Measurements from ENCODE around the gene OR2T34. TPM values are rescaled to one million over a fixed set of nuclear protein-coding genes. Genes with fewer than 3 reads are reported as not detected.

The OR2T34 gene
- total and polyA plus RNA-seq, 2 of the 4 experiments (the other 2 are of a cell fraction) = not detected

- H3K27me3 ChIP-seq (ENCODE audit: control insufficient read depth, insufficient read depth, low read length) = no peaks in the 10 kb centered on the region
- BruUV-seq (replicated peaks) = no TSS peak
- H3K27ac ChIP-seq (ENCODE audit: insufficient read depth, low read length) = no peak overlapping the region
- H3K14ac ChIP-seq (replicated peaks; ENCODE audit: low read depth, low read length) = no peak overlapping the region
- no peak overlapping the region for H2BK120ac ChIP-seq (ENCODE audit: low read depth, low read length)
- H3K23ac ChIP-seq (ENCODE audit: low read depth, low read length) = no peak overlapping the region
- TF ChIP-seq CHD1 (IDR thresholded peaks at IDR 0.05; ENCODE audit: low read depth, low read length) (no peak), RCOR1 (IDR thresholded peaks at IDR 0.05; ENCODE audit: insufficient replicate concordance, low read length) (no peak), NFE2L2 (IDR thresholded peaks at IDR 0.05; ENCODE audit: low read depth, low read length) (no peak), MAZ (IDR thresholded peaks at IDR 0.05; ENCODE audit: borderline replicate concordance, low read depth, low read length) (no peak), RFX5 (IDR thresholded peaks at IDR 0.05; ENCODE audit: low read depth, low read length) (no peak), CEBPB (IDR thresholded peaks at IDR 0.05; ENCODE audit: low read depth, low read length) (no peak), BHLHE40 (IDR thresholded peaks at IDR 0.05; ENCODE audit: low read depth, low read length) (no peak), MXI1 (IDR thresholded peaks at IDR 0.05; ENCODE audit: borderline replicate concordance, low read depth, low read length) (no peak)
- TF ChIP-seq, protein P1, sequence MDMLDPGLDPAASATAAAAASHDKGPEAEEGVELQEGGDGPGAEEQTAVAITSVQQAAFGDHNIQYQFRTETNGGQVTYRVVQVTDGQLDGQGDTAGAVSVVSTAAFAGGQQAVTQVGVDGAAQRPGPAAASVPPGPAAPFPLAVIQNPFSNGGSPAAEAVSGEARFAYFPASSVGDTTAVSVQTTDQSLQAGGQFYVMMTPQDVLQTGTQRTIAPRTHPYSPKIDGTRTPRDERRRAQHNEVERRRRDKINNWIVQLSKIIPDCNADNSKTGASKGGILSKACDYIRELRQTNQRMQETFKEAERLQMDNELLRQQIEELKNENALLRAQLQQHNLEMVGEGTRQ (IDR thresholded peaks at IDR 0.05; ENCODE audit: low read depth, low read length) = no peak
- H4K5ac ChIP-seq (ENCODE audit: low read depth, low read length) = no peak overlapping the region
- no peaks in the 10 kb centered on the region for H3K9me3 ChIP-seq (ENCODE audit: control insufficient read depth, insufficient read depth, low read length)
- H3K9ac ChIP-seq (ENCODE audit: low read depth, low read length) = no peak overlapping the region
- H3K18ac ChIP-seq (ENCODE audit: low read depth, low read length) = no peak overlapping the region
- H2AFZ ChIP-seq (replicated peaks; ENCODE audit: low read length, poor library complexity) = no peak overlapping the region
- CTCF ChIA-PET = no interaction called here
- no peak overlapping the region for H4K8ac ChIP-seq (ENCODE audit: low read depth in 2 of 2, low read length in 2 of 2)
- no peaks in the 10 kb centered on the region for H3K4me1 ChIP-seq (ENCODE audit: control insufficient read depth, insufficient read depth, low read length)
- H3K4ac ChIP-seq (ENCODE audit: low read depth, low read length) = no peak overlapping the region
- H3K4me3 ChIP-seq (ENCODE audit: insufficient read depth, low read depth, low read length) = no peak overlapping the region
- no peak overlapping the region for H3K56ac ChIP-seq (ENCODE audit: extremely low read depth, insufficient read depth, low read length)
- POLR2A ChIA-PET (ENCODE audit: unreplicated experiment) = no interaction called here
- dilution Hi-C loops (cut with HindIII; ENCODE audit: low sequenced_read_pairs, unreplicated experiment) (no loop called here), in situ Hi-C loops (cut with MboI; ENCODE audit: low sequenced_read_pairs) (no loop called here), intact Hi-C loops (cut with micrococcal nuclease) (no loop called here)
- no CpG with 5 or more reads among the region's 1 CpG for WGBS, 2 experiments (ENCODE audit: extremely low coverage in 2 of 2, insufficient read length in 1 of 2)
- DNase-seq (no peak), ATAC-seq (ENCODE audit: low read depth) (no peak)
- H3K79me1 ChIP-seq (ENCODE audit: low read depth in 1 of 2, low read length in 2 of 2) = no peaks in the 10 kb centered on the region
- no peak overlapping the region for H2AK5ac ChIP-seq (ENCODE audit: low read depth, low read length)
- no peak overlapping the region for H2BK5ac ChIP-seq (ENCODE audit: low read depth, low read length, poor library complexity, severe bottlenecking)
- no peak overlapping the region for H2AK9ac ChIP-seq (replicated peaks; ENCODE audit: low read depth, low read length, poor library complexity)
- H2BK15ac ChIP-seq (ENCODE audit: low read depth, low read length) = no peak overlapping the region
- H4K20me1 ChIP-seq (ENCODE audit: insufficient read depth, low read length) = no peaks in the 10 kb centered on the region
- no peak overlapping the region for H2BK20ac ChIP-seq (ENCODE audit: low read depth, low read length)
- H3K36me3 ChIP-seq (ENCODE audit: control insufficient read depth, insufficient read depth, low read length) = no peaks in the 10 kb centered on the region
- H3K4me2 ChIP-seq (ENCODE audit: low read depth, low read length) = no peak overlapping the region
- H3K9me1 ChIP-seq (ENCODE audit: insufficient read depth, low read length) = no peaks in the 10 kb centered on the region
- no peak overlapping the region for H4K91ac ChIP-seq (ENCODE audit: insufficient read depth, low read depth, low read length)
These were observed 39.2 kb upstream of the OR2T34 start for GRCh38 chr1:248613742-248614141.
